Endothelial cell of umbilical vein (primary cell): ENCODE data around the gene CLDN14. TPM values are rescaled to one million over a fixed set of nuclear protein-coding genes. Genes with fewer than 3 reads are reported as not detected.

Source experiments
- BruUV-seq: library from RNA; stranded (reverse); fragments of 400-500 nt; replicated peaks from 2 replicates; lab custom pipeline; 2021; lab: Mats Ljungman, UMichigan
- CTCF ChIA-PET: fragments of 300-600, 350-600 bp; sonication (Branson Sonifier 250); formaldehyde crosslinking; loops from one replicate; lab custom pipeline; 2021; ENCODE audit warnings: antibody characterized with exemption, inconsistent platforms; lab: Charles Lee
- POLR2A ChIA-PET: fragments of 300-600, 350-600 bp; sonication (Branson Sonifier 250); formaldehyde crosslinking; loops from one replicate; lab custom pipeline; 2021; ENCODE audit warnings: antibody characterized with exemption, inconsistent platforms; lab: Charles Lee
- DNase-seq: peaks from one replicate; pipeline ENCODE4 v3.0.0-alpha.2; 2011; ENCODE audit warnings: low read depth, low spot score
- FAIRE-seq: peaks from 2 replicates; lab custom pipeline; 2011; peaks lifted over from hg19 to GRCh38; lab: Jason Lieb, UNC
- H2AFZ ChIP-seq: 2 replicates; pipeline ENCODE4 v1.6.0; 2012; ENCODE audit warnings: low read depth, low read length, control low read depth, inconsistent platforms
- H3K27ac ChIP-seq: 2 replicates; pipeline ENCODE4 v1.5.1; 2011; ENCODE audit warnings: low read depth, mild to moderate bottlenecking, control low read depth, low read length, moderate library complexity; ENCODE audit not compliant: insufficient read depth
- H3K27me3 ChIP-seq, 2 experiments: 2 replicates each; pipeline versions ENCODE4 v1.6.0 to v1.6.1; 2011; ENCODE audit warnings: low read length in 2 of 2, mixed read lengths in 1 of 2; ENCODE audit not compliant: control insufficient read depth in 2 of 2, insufficient read depth in 2 of 2
- H3K36me3 ChIP-seq, 2 experiments: 2 replicates in 1 of 2; 3 replicates in 1 of 2; pipeline ENCODE4 v1.5.1; 2011; ENCODE audit warnings: low read length in 2 of 2, mild to moderate bottlenecking in 1 of 2, moderate library complexity in 1 of 2; ENCODE audit not compliant: control insufficient read depth in 2 of 2, insufficient read depth in 2 of 2; ENCODE audit errors: extremely low read depth in 1 of 2
- H3K4me1 ChIP-seq: 3 replicates; pipeline ENCODE4 v1.5.1; 2011; ENCODE audit warnings: mild to moderate bottlenecking, low read length; ENCODE audit not compliant: control insufficient read depth, insufficient read depth; ENCODE audit errors: extremely low read depth
- H3K4me2 ChIP-seq: 2 replicates; pipeline ENCODE4 v1.6.1; 2011; ENCODE audit warnings: low read length, control low read depth, mixed read lengths; ENCODE audit not compliant: insufficient read depth
- H3K4me3 ChIP-seq, 3 experiments: fragments of 200-600 bp in 1 of 3; sonication (generic), shearing (Covaris generic) in 1 of 3; replicated peaks in 1 of 3; 2 replicates each; pipeline ENCODE4 v1.5.1; 2011 to 2016; ENCODE audit warnings: control low read depth in 3 of 3, low read length in 3 of 3, mild to moderate bottlenecking in 2 of 3, inconsistent platforms in 1 of 3, low read depth in 1 of 3, moderate library complexity in 1 of 3; ENCODE audit not compliant: insufficient read depth in 1 of 3
- H3K79me2 ChIP-seq: 2 replicates; pipeline ENCODE4 v1.6.0; 2012; ENCODE audit warnings: low read length, inconsistent platforms; ENCODE audit not compliant: control insufficient read depth, insufficient read depth
- H3K9ac ChIP-seq: replicated peaks from 2 replicates; pipeline ENCODE3; 2011; ENCODE audit warnings: low read length, control low read depth; ENCODE audit not compliant: insufficient read depth; ENCODE audit errors: extremely low read depth
- H3K9me1 ChIP-seq: replicated peaks from 3 replicates; pipeline ENCODE4 v1.6.0; 2011; ENCODE audit warnings: mild to moderate bottlenecking, low read length; ENCODE audit not compliant: control insufficient read depth, insufficient read depth; ENCODE audit errors: extremely low read depth
- H3K9me3 ChIP-seq: replicated peaks from 2 replicates; pipeline ENCODE4 v1.5.1; 2012; ENCODE audit warnings: low read length, inconsistent platforms; ENCODE audit not compliant: control insufficient read depth, insufficient read depth
- H4K20me1 ChIP-seq: replicated peaks from 2 replicates; pipeline ENCODE3; 2011; ENCODE audit warnings: mild to moderate bottlenecking, low read length; ENCODE audit not compliant: control insufficient read depth, insufficient read depth; ENCODE audit errors: extremely low read depth
- EZH2 ChIP-seq: IDR thresholded peaks from 2 replicates; pipeline ENCODE4 v1.6.1; 2012; ENCODE audit warnings: borderline replicate concordance, low read depth, mild to moderate bottlenecking, moderate library complexity, low read length, inconsistent platforms; ENCODE audit not compliant: severe bottlenecking
- FOS ChIP-seq: IDR thresholded peaks from 2 replicates; pipeline ENCODE4 v1.6.1; 2011; ENCODE audit warnings: mild to moderate bottlenecking, low read length, moderate library complexity, borderline replicate concordance; ENCODE audit not compliant: insufficient read depth
- GATA2 ChIP-seq: IDR thresholded peaks from 2 replicates; pipeline ENCODE4 v1.7.0; 2011; ENCODE audit warnings: low read depth, mild to moderate bottlenecking, moderate library complexity, mixed read lengths, low read length; ENCODE audit not compliant: insufficient read length, insufficient read depth
- JUN ChIP-seq: IDR thresholded peaks from 2 replicates; pipeline ENCODE4 v1.6.1; 2011; ENCODE audit warnings: borderline replicate concordance, low read depth; ENCODE audit not compliant: insufficient read length, insufficient read depth
- MYC ChIP-seq: IDR thresholded peaks from one replicate; pipeline ENCODE4 v1.6.1; 2011; ENCODE audit warnings: mild to moderate bottlenecking, low read depth, low read length
- POLR2A ChIP-seq: IDR thresholded peaks from 2 replicates; pipeline ENCODE4 v1.6.1; 2012; ENCODE audit warnings: low read depth, mild to moderate bottlenecking, control low read depth, low read length
- POLR2AphosphoS5 ChIP-seq: IDR thresholded peaks from 2 replicates; pipeline ENCODE4 v1.6.1; 2012; ENCODE audit warnings: low read depth, mild to moderate bottlenecking, control low read depth, low read length, moderate library complexity; ENCODE audit not compliant: insufficient read depth
- dilution Hi-C: fragments of 300-500 bp; cut with MboI; formaldehyde crosslinking; loops from one replicate; pipeline ENCODE4 v1.15.0; 2019; ENCODE audit warnings: low sequenced_read_pairs; ENCODE audit not compliant: extremely low pct_ligation_motif_present
- intact Hi-C: fragments of 100-400 bp; cut with micrococcal nuclease; formaldehyde crosslinking; loops from one replicate; pipeline ENCODE4 v1.10.0; 2022
- polyA plus RNA-seq, 4 experiments: library from polyadenylated mRNA; depleted of rRNA in 3 of 4; stranded (reverse) in 3 of 4; unstranded in 1 of 4; fragments of >200 nt; gene quantifications; 2 replicates each; pipeline versions ENCODE4 v1.2.1 to v1.2.3, GENCODE V29; 2011 to 2012; ENCODE audit warnings: missing spikeins in 1 of 4
- total RNA-seq: library from RNA; stranded (reverse); gene quantifications from 2 replicates; pipeline ENCODE4 v1.2.3, GENCODE V29; 2021
- TF ChIP-seq, protein P1 (sequence below), 2 donors: IDR thresholded peaks; 1 replicate in 1 of 2; 2 replicates in 1 of 2; pipeline ENCODE4 v1.5.1; 2011; ENCODE audit warnings: low read length in 2 of 2, mild to moderate bottlenecking in 2 of 2, moderate library complexity in 2 of 2, control low read depth in 1 of 2, inconsistent platforms in 1 of 2, low read depth in 1 of 2; ENCODE audit not compliant: insufficient read depth in 1 of 2; ENCODE audit errors: extremely low read depth in 1 of 2
- TF ChIP-seq, protein P2 (sequence below): IDR thresholded peaks from 2 replicates; pipeline ENCODE4 v1.6.1; 2011; ENCODE audit not compliant: insufficient read depth, insufficient read length

Gene CLDN14
- total and polyA plus RNA-seq, 2 donors (not counting 3 experiments of a cell fraction or from before 2014, with no cell fraction given): 1.0 to 2.5 TPM

GRCh38 chr21:36425286-36425685 is 54.6 kb downstream of the CLDN14 start:
- no peak for FAIRE-seq
- H3K9me3 ChIP-seq: no peaks in the 10 kb centered on the region
- no peak overlapping the region for H3K4me3 ChIP-seq
- H3K79me2 ChIP-seq: peaks cover 6% of the 10 kb centered on the region
- H2AFZ ChIP-seq: no peak overlapping the region
- CTCF ChIA-PET: no interaction called here
- no peaks in the 10 kb centered on the region for H3K27me3 ChIP-seq
- no peak overlapping the region for H3K9ac ChIP-seq
- no peak overlapping the region for H3K27ac ChIP-seq
- dilution Hi-C loops (no loop called here), intact Hi-C loops (no loop called here)
- no peak for TF ChIP-seq JUN
- no peak for TF ChIP-seq FOS
- no peak for TF ChIP-seq MYC
- TF ChIP-seq POLR2A: no peak
- no peak for TF ChIP-seq EZH2
- TF ChIP-seq, protein P1, sequence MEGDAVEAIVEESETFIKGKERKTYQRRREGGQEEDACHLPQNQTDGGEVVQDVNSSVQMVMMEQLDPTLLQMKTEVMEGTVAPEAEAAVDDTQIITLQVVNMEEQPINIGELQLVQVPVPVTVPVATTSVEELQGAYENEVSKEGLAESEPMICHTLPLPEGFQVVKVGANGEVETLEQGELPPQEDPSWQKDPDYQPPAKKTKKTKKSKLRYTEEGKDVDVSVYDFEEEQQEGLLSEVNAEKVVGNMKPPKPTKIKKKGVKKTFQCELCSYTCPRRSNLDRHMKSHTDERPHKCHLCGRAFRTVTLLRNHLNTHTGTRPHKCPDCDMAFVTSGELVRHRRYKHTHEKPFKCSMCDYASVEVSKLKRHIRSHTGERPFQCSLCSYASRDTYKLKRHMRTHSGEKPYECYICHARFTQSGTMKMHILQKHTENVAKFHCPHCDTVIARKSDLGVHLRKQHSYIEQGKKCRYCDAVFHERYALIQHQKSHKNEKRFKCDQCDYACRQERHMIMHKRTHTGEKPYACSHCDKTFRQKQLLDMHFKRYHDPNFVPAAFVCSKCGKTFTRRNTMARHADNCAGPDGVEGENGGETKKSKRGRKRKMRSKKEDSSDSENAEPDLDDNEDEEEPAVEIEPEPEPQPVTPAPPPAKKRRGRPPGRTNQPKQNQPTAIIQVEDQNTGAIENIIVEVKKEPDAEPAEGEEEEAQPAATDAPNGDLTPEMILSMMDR (IDR thresholded peaks at IDR 0.05; ENCODE audit: extremely low read depth in 1 of 2, insufficient read depth in 1 of 2, low read depth in 1 of 2, low read length in 2 of 2): no peak
- TF ChIP-seq POLR2AphosphoS5: no peak
- TF ChIP-seq GATA2: no peak
- TF ChIP-seq, protein P2, sequence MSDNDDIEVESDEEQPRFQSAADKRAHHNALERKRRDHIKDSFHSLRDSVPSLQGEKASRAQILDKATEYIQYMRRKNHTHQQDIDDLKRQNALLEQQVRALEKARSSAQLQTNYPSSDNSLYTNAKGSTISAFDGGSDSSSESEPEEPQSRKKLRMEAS: no peak
- DNase-seq: no peak
- H3K4me2 ChIP-seq: no peak overlapping the region
- POLR2A ChIA-PET: interaction anchor here (0.7 kb wide), 1 partner anchor 1011 kb away, joined by 4 read pairs; no protein-coding TSS in a partner anchor
- H3K4me1 ChIP-seq: peaks cover 17% of the 10 kb centered on the region
- no peaks in the 10 kb centered on the region for H3K36me3 ChIP-seq
- no peaks in the 10 kb centered on the region for H3K9me1 ChIP-seq
- BruUV-seq: no TSS peak
- H4K20me1 ChIP-seq: no peaks in the 10 kb centered on the region
